Lower lobe of right lung (tissue), 2 donors: ENCODE results near the gene TMEM184C. TPM values are rescaled to one million over a fixed set of nuclear protein-coding genes. Genes with fewer than 3 reads are reported as not detected.

Source experiments
- ATAC-seq, 2 donors: fragments of 200-7000 bp; cut with Tn5 transposase; one replicate each; pipeline ENCODE4 v1.9.1; 2020 to 2022; ENCODE audit warnings: mild to moderate bottlenecking in 2 of 2, moderate library complexity in 2 of 2
- DNase-seq: peaks from one replicate; pipeline ENCODE4 v3.0.0-alpha.2; 2020
- H3K27ac ChIP-seq: fragments of 200-600 bp; one replicate; pipeline ENCODE4 v1.8.0; 2022
- H3K27me3 ChIP-seq: fragments of 200-600 bp; one replicate; pipeline ENCODE4 v1.8.0; 2022; ENCODE audit warnings: low read depth
- H3K36me3 ChIP-seq: fragments of 200-600 bp; one replicate; pipeline ENCODE4 v1.8.0; 2022; ENCODE audit warnings: mild to moderate bottlenecking
- H3K4me1 ChIP-seq: fragments of 200-600 bp; one replicate; pipeline ENCODE4 v1.8.0; 2022
- H3K4me3 ChIP-seq: fragments of 200-600 bp; one replicate; pipeline ENCODE4 v1.8.0; 2022; ENCODE audit warnings: mild to moderate bottlenecking
- H3K9me3 ChIP-seq: fragments of 200-600 bp; one replicate; pipeline ENCODE4 v1.8.0; 2022
- intact Hi-C: fragments of 100-400 bp; cut with DNase I; formaldehyde crosslinking; loops from one replicate; pipeline ENCODE4 v1.11.0; 2022
- total RNA-seq: library from RNA; stranded (reverse); fragmentation: NEBNext Ultra II Directional; extraction: Animal tissue kit (Norgen Biotek cat#: 25700); gene quantifications from one replicate; pipeline ENCODE4 v1.2.1, GENCODE V29; 2021
- TF ChIP-seq, protein P1 (sequence below): fragments of 200-600 bp; IDR thresholded peaks from one replicate; pipeline ENCODE4 v1.8.0; 2022; ENCODE audit warnings: antibody characterized with exemption, mild to moderate bottlenecking
- donor health status: DM: no; HTN: yes; CAD: no; lungs with severe emphysema.

The TMEM184C gene
- total RNA-seq, 1 donor from 2014 or later = 29.2 TPM

- Histone ChIP-seq H3K4me3 (no peak overlapping the region), H3K9me3 (no peaks in the 10 kb centered on the region), H3K27me3 (no peaks in the 10 kb centered on the region), H3K36me3 (peaks cover 17% of the 10 kb centered on the region), H3K27ac (no peak overlapping the region), H3K4me1 (no peaks in the 10 kb centered on the region)
- intact Hi-C loops = no loop called here
- TF ChIP-seq, protein P1, sequence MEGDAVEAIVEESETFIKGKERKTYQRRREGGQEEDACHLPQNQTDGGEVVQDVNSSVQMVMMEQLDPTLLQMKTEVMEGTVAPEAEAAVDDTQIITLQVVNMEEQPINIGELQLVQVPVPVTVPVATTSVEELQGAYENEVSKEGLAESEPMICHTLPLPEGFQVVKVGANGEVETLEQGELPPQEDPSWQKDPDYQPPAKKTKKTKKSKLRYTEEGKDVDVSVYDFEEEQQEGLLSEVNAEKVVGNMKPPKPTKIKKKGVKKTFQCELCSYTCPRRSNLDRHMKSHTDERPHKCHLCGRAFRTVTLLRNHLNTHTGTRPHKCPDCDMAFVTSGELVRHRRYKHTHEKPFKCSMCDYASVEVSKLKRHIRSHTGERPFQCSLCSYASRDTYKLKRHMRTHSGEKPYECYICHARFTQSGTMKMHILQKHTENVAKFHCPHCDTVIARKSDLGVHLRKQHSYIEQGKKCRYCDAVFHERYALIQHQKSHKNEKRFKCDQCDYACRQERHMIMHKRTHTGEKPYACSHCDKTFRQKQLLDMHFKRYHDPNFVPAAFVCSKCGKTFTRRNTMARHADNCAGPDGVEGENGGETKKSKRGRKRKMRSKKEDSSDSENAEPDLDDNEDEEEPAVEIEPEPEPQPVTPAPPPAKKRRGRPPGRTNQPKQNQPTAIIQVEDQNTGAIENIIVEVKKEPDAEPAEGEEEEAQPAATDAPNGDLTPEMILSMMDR = no peak
- ATAC-seq (no peak), DNase-seq (no peak)
Measured at GRCh38 chr4:147648656-147649055, 31.5 kb downstream of the TMEM184C start.

DNA sequence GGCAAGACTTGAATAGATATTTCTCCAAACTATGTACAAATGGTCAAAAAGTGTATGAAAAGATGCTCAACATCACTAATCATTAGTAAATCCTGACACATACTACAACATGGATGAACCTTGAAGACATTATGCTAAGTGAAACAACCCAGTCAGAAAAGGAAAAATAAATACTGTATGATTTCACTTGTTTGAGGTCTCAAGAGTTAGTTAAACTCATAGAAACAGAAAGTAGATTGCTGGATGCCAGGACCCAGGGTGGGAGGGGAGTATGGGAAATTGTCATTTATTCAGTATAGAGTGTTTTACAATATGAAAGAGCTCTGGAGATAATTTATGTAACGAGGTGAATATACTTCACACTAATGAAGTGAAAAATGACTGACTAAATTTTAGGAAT lies 34.4 kb downstream of the TMEM184C start:
- intact Hi-C loops = no loop called here
- ATAC-seq (no peak), DNase-seq (no peak)
- H3K27ac ChIP-seq = no peak overlapping the region
- H3K9me3 ChIP-seq = no peaks in the 10 kb centered on the region
- no peaks in the 10 kb centered on the region for H3K27me3 ChIP-seq
- TF ChIP-seq, protein P1 = no peak
- peaks cover 44% of the 10 kb centered on the region for H3K36me3 ChIP-seq
- H3K4me3 ChIP-seq = no peak overlapping the region
- H3K4me1 ChIP-seq = no peaks in the 10 kb centered on the region

- H3K9me3 ChIP-seq = no peaks in the 10 kb centered on the region
- DNase-seq (no peak), ATAC-seq (no peak)
- H3K4me3 ChIP-seq = no peak overlapping the region
- H3K36me3 ChIP-seq = peaks cover 72% of the 10 kb centered on the region
- no peak overlapping the region for H3K27ac ChIP-seq
- intact Hi-C loops = no loop called here
- H3K27me3 ChIP-seq = no peaks in the 10 kb centered on the region
- TF ChIP-seq, protein P1 = no peak
- no peaks in the 10 kb centered on the region for H3K4me1 ChIP-seq
Measured at GRCh38 chr4:147655639-147656038, 38.4 kb downstream of the TMEM184C start.

DNA sequence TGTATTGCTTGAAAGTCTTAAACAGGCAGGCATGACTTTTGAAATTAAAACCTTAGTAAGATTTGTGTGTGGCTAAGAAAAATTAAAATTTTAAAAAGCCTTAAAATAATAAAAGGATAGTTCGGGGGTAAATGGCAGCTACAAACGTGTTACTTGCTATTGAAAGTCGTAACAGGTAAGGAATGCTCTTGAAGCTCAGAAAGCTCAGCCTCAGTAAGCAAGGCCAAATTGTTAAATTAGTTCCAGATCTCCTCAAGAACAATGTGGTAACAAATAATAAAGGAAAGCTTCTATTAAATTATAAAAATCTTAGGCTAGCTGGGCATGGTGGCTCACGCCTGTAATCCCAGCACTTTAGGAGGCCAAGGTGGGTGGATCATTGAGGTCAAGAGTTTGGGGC lies 41.3 kb downstream of the TMEM184C start:
- H3K4me3 ChIP-seq = no peak overlapping the region
- intact Hi-C loops = no loop called here
- no peaks in the 10 kb centered on the region for H3K9me3 ChIP-seq
- H3K27ac ChIP-seq = no peak overlapping the region
- TF ChIP-seq, protein P1 = no peak
- H3K4me1 ChIP-seq = no peaks in the 10 kb centered on the region
- peaks cover 75% of the 10 kb centered on the region for H3K36me3 ChIP-seq
- ATAC-seq (no peak), DNase-seq (no peak)
- no peaks in the 10 kb centered on the region for H3K27me3 ChIP-seq

- TF ChIP-seq, protein P1 = no peak
- DNase-seq (no peak), ATAC-seq (no peak)
- Histone ChIP-seq H3K27ac (no peak overlapping the region), H3K4me1 (no peaks in the 10 kb centered on the region), H3K27me3 (no peaks in the 10 kb centered on the region), H3K9me3 (no peaks in the 10 kb centered on the region), H3K4me3 (no peak overlapping the region), H3K36me3 (peaks cover 18% of the 10 kb centered on the region)
- intact Hi-C loops = no loop called here
Measured at GRCh38 chr4:147674073-147674472, 56.9 kb downstream of the TMEM184C start.

- DNase-seq (no peak), ATAC-seq (no peak)
- H3K27ac ChIP-seq = no peak overlapping the region
- no peaks in the 10 kb centered on the region for H3K4me1 ChIP-seq
- H3K27me3 ChIP-seq = no peaks in the 10 kb centered on the region
- intact Hi-C loops = no loop called here
- peaks cover 20% of the 10 kb centered on the region for H3K36me3 ChIP-seq
- no peak overlapping the region for H3K4me3 ChIP-seq
- H3K9me3 ChIP-seq = no peaks in the 10 kb centered on the region
- TF ChIP-seq, protein P1 = no peak
Measured at GRCh38 chr4:147674496-147674895, 57.3 kb downstream of the TMEM184C start.
